Subcutaneous abdominal adipose tissue (tissue), 5 donors: ENCODE data around the gene AGO4.
"Not testable (repeated sequence)": the region's sequence is repeated elsewhere in the genome, so short reads cannot be mapped to it uniquely, and the experiment has no call there.

Experiments
- H3K27ac ChIP-seq: one replicate; pipeline ENCODE4 v1.7.0; 2013; ENCODE audit warnings: low read depth, mild to moderate bottlenecking, inconsistent platforms, low read length, moderate library complexity
- H3K27me3 ChIP-seq, 5 donors: one replicate each; pipeline ENCODE4 v1.7.0; 2013; ENCODE audit warnings: low read length in 5 of 5, inconsistent platforms in 1 of 5; ENCODE audit not compliant: control insufficient read depth in 5 of 5, insufficient read depth in 4 of 5
- H3K36me3 ChIP-seq, 5 donors: one replicate each; pipeline ENCODE4 v1.7.0; 2013; ENCODE audit warnings: low read length in 5 of 5; ENCODE audit not compliant: control insufficient read depth in 5 of 5, insufficient read depth in 5 of 5
- H3K4me1 ChIP-seq, 5 donors: one replicate each; pipeline ENCODE4 v1.7.0; 2013; ENCODE audit warnings: low read length in 5 of 5, mild to moderate bottlenecking in 3 of 5, moderate library complexity in 1 of 5; ENCODE audit not compliant: control insufficient read depth in 5 of 5, insufficient read depth in 5 of 5
- H3K4me3 ChIP-seq, 5 donors: one replicate each; pipeline ENCODE4 v1.7.0; 2013; ENCODE audit warnings: low read length in 5 of 5, low read depth in 1 of 5
- H3K9ac ChIP-seq, 5 donors: one replicate each; pipeline ENCODE4 v1.7.0; 2013; ENCODE audit warnings: low read length in 5 of 5, mild to moderate bottlenecking in 4 of 5, moderate library complexity in 3 of 5
- H3K9me3 ChIP-seq, 5 donors: one replicate each; pipeline ENCODE4 v1.7.0; 2013; ENCODE audit warnings: low read length in 5 of 5; ENCODE audit not compliant: control insufficient read depth in 5 of 5
- donor health status: healthy.
- donor health status: healthy.
- donor health status: healthy.
- donor health status: healthy.
- donor health status: healthy.

AGO4 gene

GRCh38 chr1:35807614-35808449, at the start of gene AGO4:
AGO4 (plus strand) TSS chr1:35808016; CDS start chr1:35808417, 401 bp downstream.
- no peaks in the 10 kb centered on the region for H3K9me3 ChIP-seq
- no peaks in the 10 kb centered on the region for H3K36me3 ChIP-seq
- H3K9ac ChIP-seq = peak within 1 kb of the TSS; percentile 74 to 96 (median 89)
- no peaks in the 10 kb centered on the region for H3K27me3 ChIP-seq
- H3K27ac ChIP-seq = peak within 1 kb of the TSS; percentile 82
- H3K4me1 ChIP-seq = peaks cover 11 to 40% (median 28%) of the 10 kb centered on the region in 5 donors
- peak within 1 kb of the TSS; percentile 85 to 92 (median 90) for H3K4me3 ChIP-seq

- no peaks in the 10 kb centered on the region for H3K4me1 ChIP-seq
- H3K27me3 ChIP-seq = no peaks in the 10 kb centered on the region
- no peak overlapping the region for H3K4me3 ChIP-seq
- no peaks in the 10 kb centered on the region for H3K36me3 ChIP-seq
- H3K27ac ChIP-seq = no peak overlapping the region
- H3K9me3 ChIP-seq = no peaks in the 10 kb centered on the region
- H3K9ac ChIP-seq = no peak overlapping the region
These were observed 45.7 kb upstream of the AGO4 start for GRCh38 chr1:35762141-35762540.

- Histone ChIP-seq H3K27me3 (no peaks in the 10 kb centered on the region), H3K4me3 (no peak overlapping the region), H3K9ac (no peak overlapping the region), H3K4me1 (no peaks in the 10 kb centered on the region), H3K9me3 (no peaks in the 10 kb centered on the region), H3K36me3 (no peaks in the 10 kb centered on the region), H3K27ac (no peak overlapping the region)
These were observed 44.6 kb upstream of the AGO4 start for GRCh38 chr1:35763201-35763600.

- Histone ChIP-seq H3K27me3 (no peaks in the 10 kb centered on the region), H3K36me3 (no peaks in the 10 kb centered on the region), H3K9me3 (no peaks in the 10 kb centered on the region), H3K4me1 (peaks cover 0 to 9% (median 6%) of the 10 kb centered on the region in 5 donors), H3K27ac (no peak overlapping the region), H3K4me3 (no peak overlapping the region), H3K9ac (no peak overlapping the region)
These were observed 43.5 kb upstream of the AGO4 start for GRCh38 chr1:35764283-35764682.

GRCh38 chr1:35768350-35769187, 39.2 kb upstream of the AGO4 start:
- H3K4me1 ChIP-seq = peaks cover 0 to 17% (median 11%) of the 10 kb centered on the region in 5 donors
- H3K27ac ChIP-seq = peak overlapping the region; percentile 46
- no peaks in the 10 kb centered on the region for H3K36me3 ChIP-seq
- H3K4me3 ChIP-seq = peak overlapping the region; percentile 48 to 92 (median 80)
- no peaks in the 10 kb centered on the region for H3K9me3 ChIP-seq
- H3K27me3 ChIP-seq = no peaks in the 10 kb centered on the region
- peak overlapping the region in 4 of 5 donors; percentile 78 to 90 (median 83) for H3K9ac ChIP-seq

- peaks cover 0 to 17% (median 11%) of the 10 kb centered on the region in 5 donors for H3K4me1 ChIP-seq
- H3K36me3 ChIP-seq = no peaks in the 10 kb centered on the region
- peak overlapping the region; percentile 46 for H3K27ac ChIP-seq
- no peaks in the 10 kb centered on the region for H3K27me3 ChIP-seq
- H3K9ac ChIP-seq = peak overlapping the region in 4 of 5 donors; percentile 78 to 90 (median 83)
- no peaks in the 10 kb centered on the region for H3K9me3 ChIP-seq
- peak overlapping the region; percentile 66 to 92 (median 80) for H3K4me3 ChIP-seq
These were observed 38.5 kb upstream of the AGO4 start for GRCh38 chr1:35769188-35769758.

GRCh38 chr1:35773711-35774110, 34.1 kb upstream of the AGO4 start:
- Histone ChIP-seq H3K4me3 (no peak overlapping the region), H3K4me1 (peaks cover 0 to 14% (median 8%) of the 10 kb centered on the region in 5 donors), H3K9me3 (no peaks in the 10 kb centered on the region), H3K9ac (no peak overlapping the region), H3K36me3 (no peaks in the 10 kb centered on the region), H3K27ac (no peak overlapping the region), H3K27me3 (no peaks in the 10 kb centered on the region)

GRCh38 chr1:35776172-35776571, 31.6 kb upstream of the AGO4 start:
- not testable (repeated sequence) for H3K36me3 ChIP-seq, H3K9ac ChIP-seq, H3K27me3 ChIP-seq, H3K27ac ChIP-seq, H3K9me3 ChIP-seq, H3K4me3 ChIP-seq, H3K4me1 ChIP-seq

GRCh38 chr1:35777109-35777508, 30.7 kb upstream of the AGO4 start:
- H3K27me3 ChIP-seq = no peaks in the 10 kb centered on the region
- no peak overlapping the region for H3K9ac ChIP-seq
- no peak overlapping the region for H3K27ac ChIP-seq
- H3K4me3 ChIP-seq = no peak overlapping the region
- no peaks in the 10 kb centered on the region for H3K4me1 ChIP-seq
- H3K36me3 ChIP-seq = no peaks in the 10 kb centered on the region
- no peaks in the 10 kb centered on the region for H3K9me3 ChIP-seq
